ENCODE data around the gene EMILIN3.

GRCh38 chr20:41369673-41370072 lies 3.1 kb upstream of the EMILIN3 start:
- TF ChIP-seq TCF12 (IDR thresholded peaks at IDR 0.05; ENCODE audit: low read depth, low read length) (no peak), CTCF (IDR thresholded peaks at IDR 0.05; ENCODE audit: control extremely low read depth in 1 of 3, insufficient read depth in 1 of 3, low read depth in 1 of 3, low read length in 3 of 3) (no peak), MAX (IDR thresholded peaks at IDR 0.05) (no peak), NANOG (IDR thresholded peaks at IDR 0.05; ENCODE audit: insufficient read depth, low read depth, low read length, poor library complexity, severe bottlenecking) (no peak), RNF2 (IDR thresholded peaks at IDR 0.05; ENCODE audit: borderline replicate concordance, low read depth, low read length, missing control alignments, poor library complexity, severe bottlenecking) (no peak), EZH2 (IDR thresholded peaks at IDR 0.05; ENCODE audit: low read depth, low read length, severe bottlenecking) (no peak), NRF1 (IDR thresholded peaks at IDR 0.05; ENCODE audit: low read depth, low read length) (no peak), SIN3A (conservative IDR thresholded peaks at IDR 0.05 in 1 of 2, IDR thresholded peaks at IDR 0.05 in 1 of 2; ENCODE audit: low read depth in 1 of 2, low read length in 2 of 2) (no peak), HDAC6 (IDR thresholded peaks at IDR 0.05; ENCODE audit: low read depth, low read length) (no peak)

Measured in H1 (cell line).